HG03457 (cell line): ENCODE results near the gene ZNRF2.

Experiments
- ATAC-seq: cut with Tn5 transposase; IDR thresholded peaks from one replicate; pipeline ENCODE4 v1.9.1; 2021; ENCODE audit warnings: moderate number of reproducible peaks; ENCODE audit not compliant: unreplicated experiment

The ZNRF2 gene

DNA sequence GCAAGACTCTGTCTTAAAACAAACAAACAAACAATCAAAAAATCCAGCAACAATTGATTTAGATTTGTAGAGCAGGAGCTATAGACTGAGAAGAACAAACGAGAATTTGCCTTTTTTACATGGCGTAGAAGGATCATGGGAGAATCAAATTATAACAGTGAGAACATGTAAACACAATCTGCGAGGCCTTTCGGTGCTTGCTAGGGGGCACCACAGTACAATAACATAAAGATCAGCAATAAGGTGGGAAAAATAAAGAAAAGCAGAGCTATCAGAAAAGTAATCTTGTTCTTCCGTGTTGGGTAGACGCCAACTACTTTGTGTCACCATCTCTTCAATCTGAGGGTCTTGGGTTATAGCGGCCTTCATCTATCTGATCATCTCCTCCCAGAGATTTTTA is 112.0 kb downstream of the ZNRF2 start:
- ATAC-seq, result no peak

DNA sequence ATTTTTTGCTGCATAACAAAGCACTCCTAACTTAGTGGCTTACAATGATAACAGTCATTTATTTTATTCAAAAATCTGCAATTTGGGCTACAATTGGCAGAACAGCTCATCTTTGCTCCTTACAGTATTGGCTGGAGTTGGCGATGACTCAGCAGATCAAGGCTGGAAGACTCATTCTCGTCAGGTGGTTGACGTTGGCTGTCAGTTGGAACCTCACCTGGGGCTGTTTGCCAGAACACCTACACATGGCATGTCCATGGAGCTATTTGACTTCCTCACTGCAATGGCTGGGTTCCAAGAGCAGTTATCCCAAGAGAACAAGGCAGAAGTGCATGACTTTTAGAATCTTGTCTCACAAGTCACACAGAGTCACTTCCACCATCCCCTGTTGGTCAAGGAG is 119.1 kb downstream of the ZNRF2 start:
- no peak for ATAC-seq

DNA sequence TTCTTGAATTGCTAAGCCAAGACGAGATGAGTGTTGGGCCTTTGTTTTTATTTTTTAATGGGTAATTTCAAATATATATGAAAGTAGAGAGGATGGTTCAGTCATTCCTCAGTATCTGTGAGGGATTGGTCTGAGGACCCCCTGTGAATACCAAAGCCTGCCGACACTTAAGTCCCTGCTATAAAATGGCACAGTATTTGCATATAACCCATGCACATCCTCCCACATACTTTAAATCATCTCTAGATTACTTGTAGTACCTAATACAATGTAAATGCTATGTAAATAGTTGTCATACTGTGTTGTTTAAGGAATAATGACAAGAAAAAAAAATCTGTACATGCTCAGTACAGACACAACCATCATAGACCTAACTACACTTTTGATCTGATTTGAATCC is 120.8 kb downstream of the ZNRF2 start:
- ATAC-seq, result no peak

DNA sequence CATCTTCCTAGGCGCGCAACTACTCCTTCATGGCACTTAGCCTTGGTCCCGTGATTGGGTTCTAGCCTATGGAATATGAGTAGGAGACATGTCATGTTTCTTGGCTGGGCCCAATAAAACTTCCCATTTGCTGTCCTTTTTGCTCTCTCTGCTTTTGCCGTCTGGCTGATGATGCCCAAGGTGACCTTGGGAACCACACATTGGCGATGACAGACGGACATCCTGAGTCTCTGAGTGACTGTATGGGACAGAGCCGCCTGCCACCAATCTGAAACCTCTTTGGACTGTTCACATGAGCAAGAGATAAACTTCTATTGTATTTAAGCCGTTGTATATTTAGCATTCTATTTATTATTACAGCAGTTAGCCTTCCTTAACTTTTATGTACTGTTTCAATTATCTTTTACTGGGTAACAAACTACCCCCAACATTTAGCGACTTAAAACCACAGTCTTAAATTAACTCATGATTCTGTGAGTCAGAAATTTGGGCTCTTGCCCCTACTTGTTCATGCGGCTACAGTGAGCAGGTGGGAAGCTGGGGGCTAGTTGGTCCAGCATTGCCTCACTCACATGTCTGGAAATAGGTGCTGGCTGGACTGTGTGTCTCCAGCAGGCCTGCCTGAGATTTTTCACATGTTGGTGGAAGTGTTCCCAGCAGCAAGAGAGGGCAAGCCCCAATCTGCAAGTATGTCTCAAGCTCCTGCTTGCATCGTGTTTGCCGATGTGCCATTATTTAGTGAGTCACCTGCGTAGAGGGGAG is 122.4 kb downstream of the ZNRF2 start:
- ATAC-seq, result no peak

DNA sequence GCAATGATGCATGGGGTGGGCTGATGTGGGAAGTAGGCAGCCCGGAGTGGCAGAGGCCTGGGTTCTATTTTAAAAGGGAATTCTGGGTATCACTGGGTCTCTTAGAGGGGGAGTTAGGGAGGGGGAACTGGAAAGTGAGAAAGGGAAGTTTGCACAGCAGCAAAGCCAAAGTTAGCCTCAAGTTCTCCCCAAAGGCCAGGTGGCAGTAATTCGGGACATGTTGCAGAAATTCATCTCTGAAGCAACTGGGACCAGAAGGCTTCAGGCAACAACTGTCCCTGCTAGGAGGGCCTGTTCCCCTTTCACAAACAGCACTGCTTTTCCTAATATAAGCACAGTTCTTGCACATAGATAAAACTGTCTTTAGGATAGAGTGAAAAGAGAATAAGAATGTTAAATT is 126.8 kb downstream of the ZNRF2 start:
- ATAC-seq, result no peak

DNA sequence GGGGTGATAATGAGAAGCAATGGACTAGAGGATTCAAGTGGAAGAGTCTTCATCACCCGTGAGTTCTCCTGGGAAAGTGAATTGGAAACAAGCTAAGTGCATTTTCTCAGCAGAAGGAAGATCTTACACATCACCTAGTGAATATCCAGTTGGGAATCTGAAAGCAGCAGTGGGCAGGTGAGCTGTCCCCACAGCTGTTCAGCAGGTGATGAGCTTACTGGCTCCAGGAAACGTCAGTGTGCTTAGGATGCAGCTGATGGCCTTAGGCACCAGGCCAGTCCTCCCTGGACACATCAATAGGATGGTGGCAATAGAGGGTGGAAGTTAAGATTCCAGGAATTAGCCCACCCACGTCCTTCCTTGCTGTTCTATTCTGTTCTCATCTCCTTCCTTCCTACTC is 127.5 kb downstream of the ZNRF2 start:
- ATAC-seq, result no peak

DNA sequence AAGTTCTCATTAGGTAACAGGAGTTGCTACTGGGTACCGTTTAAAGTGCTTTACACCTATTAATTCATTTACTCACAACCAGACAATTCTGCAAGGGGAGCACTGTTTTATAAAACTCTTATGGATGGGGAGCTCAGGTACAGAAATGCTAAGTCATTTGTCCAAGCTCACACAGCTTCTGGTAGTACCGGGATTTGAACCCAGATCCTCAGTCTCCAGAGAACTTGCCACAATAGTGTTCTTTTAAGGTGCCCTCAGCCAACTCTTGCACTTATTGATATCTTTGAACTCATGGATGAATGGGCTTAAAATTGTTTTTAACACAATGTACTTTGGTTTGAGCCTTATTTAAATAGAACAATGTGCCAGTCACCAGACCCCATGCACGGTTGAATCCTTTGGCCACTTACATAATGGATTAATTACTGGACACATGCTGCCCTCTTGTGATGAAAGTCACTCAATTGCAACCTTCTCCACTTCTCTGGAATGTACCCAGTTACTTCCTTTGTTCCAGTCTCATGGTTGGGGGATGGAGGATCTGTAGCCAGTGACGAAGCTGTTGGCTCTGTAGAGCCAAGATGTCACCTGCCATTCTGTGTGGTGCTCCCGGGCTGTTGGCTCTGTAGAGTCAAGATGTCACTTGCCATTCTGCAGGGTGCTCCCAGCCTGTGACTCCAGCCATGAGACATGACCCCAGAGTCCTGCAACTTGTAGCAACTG is 128.5 kb downstream of the ZNRF2 start:
- ATAC-seq, result no peak

DNA sequence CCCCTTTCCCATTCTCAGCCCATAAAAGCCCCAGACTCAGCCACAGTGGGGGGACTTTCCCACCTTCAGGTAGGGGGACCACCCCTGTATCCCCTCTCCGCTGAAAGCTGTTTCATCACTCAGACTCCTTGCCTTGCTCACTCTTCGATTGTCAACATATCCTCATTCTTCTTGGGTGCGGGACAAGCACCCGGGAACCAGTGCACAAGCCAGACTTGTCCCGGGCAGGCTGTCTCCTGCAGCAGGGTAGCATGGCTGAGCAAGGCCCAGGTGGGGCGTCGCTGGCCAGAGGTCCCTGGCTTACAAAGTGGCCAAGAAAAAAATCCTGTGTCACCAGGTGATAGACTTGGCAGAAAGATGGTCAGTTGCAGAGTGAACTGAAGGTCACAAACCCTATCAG is 129.5 kb downstream of the ZNRF2 start:
- ATAC-seq, result no peak
